ENCODE data around the gene PPP2R5D. TPM values are rescaled to one million over a fixed set of nuclear protein-coding genes. Genes with fewer than 3 reads are reported as not detected.
"Not testable (repeated sequence)": the region's sequence is repeated elsewhere in the genome, so short reads cannot be mapped to it uniquely, and the experiment has no call there.

PPP2R5D gene
- total RNA-seq, 2 donors from 2014 or later, result 25.2 to 30.2 TPM

DNA sequence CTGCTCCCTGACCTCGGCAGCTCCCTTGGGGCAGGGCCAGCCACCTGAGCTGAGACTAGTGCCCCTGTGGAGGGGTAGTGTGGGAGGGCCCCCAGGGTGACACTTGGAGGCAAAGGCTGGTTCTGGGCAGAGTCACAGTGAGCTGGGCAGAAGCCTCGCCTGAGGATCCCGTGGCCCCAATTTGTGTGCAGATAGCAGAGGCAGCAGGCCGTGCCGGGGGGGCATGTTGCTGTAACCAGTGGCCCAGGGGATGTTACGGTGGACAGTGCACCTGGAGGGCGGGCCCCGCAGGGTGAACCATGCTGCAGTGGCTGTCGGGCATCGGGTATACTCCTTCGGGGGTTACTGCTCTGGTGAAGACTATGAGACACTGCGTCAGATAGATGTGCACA, 32.6 kb downstream of the PPP2R5D start:
- no peak for ATAC-seq
- no peak for DNase-seq
- intact Hi-C loops (cut with DNase I), result loop anchor here in 1 of 2 donors (5.0 kb wide), 1 partner anchor 35 kb away; the partner anchor contains the start of gene CUL7

DNA sequence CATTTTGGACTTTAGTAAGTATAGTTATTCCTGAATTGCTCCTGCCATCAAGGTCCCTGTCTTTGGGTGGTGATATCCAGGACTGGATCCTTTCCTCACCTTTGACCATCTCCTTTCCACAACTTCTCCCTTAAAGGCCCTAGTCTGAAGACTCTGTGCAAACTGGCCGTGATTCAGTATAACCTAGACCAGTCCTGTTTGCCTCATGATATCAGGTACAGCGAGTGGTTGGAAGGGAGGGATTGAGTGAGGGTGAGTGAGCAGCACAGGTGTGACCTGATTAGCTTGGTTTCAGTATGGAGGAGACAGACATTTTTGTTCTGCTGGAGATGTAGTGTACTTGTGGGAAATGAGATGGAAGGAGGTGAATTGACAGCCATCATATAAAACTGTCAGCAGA, 34.8 kb downstream of the PPP2R5D start:
- ATAC-seq (no peak), DNase-seq (no peak)
- intact Hi-C loops (cut with DNase I), result loop anchor here in 1 of 2 donors (5.0 kb wide), 1 partner anchor 33 kb away; the partner anchor contains the start of gene CUL7

DNA sequence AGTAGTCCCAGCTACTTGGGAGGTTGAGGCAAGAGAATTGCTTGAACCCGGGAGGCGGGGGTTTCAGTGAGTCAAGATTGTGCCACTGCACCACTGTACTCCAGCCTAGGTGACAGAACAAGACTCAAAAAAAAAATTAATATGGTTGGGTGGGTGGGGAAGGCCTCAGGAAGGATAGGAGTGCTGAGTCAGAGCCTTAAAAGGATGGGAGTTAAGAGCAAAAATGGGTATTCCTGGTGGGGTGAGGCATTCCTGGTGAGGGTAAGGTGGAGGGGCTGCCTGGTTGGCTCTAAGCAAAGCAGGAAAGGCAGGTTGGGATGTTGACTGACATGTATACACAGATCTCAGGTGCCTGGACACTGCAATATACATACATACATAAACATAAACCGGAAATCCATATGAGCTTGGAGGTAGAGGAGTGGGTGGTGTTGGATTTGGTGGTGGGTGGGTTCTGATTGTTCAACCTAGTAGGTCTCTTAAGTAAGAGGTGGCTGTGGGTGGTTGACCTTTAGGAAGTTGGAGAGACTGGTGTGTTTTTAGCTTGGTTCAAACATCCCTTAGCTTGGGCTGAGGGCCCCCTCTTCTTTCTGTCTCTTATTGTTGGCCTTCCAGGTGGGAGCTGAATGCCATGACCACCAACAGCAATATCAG, 35.8 kb downstream of the PPP2R5D start:
- intact Hi-C loops (cut with DNase I), result no loop called here
- DNase-seq (no peak), ATAC-seq (no peak)

DNA sequence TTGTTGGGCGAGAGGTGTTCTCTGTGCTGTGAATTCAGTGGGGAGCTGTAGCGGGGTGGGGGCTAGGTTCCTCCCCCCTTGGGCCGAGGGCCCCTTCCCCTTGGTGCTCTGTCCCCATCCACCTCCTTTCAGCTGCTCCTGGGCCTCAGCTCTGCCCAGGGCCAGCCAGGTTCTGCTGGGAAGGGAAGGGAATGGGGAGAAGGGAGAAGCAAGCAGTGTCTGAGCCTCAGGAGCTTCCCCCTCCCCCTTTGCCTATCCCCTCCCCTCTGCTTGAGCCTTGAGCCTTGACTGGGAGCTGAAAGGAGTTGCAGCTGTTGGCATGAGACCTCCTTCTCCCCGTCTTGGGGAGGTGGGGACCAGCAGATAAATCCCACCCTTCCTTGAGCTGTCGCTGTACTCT, 36.5 kb downstream of the PPP2R5D start:
- DNase-seq, result no peak
- intact Hi-C loops (cut with DNase I), result no loop called here
- ATAC-seq, result peak in 1 of 2 donors; percentile 5

DNA sequence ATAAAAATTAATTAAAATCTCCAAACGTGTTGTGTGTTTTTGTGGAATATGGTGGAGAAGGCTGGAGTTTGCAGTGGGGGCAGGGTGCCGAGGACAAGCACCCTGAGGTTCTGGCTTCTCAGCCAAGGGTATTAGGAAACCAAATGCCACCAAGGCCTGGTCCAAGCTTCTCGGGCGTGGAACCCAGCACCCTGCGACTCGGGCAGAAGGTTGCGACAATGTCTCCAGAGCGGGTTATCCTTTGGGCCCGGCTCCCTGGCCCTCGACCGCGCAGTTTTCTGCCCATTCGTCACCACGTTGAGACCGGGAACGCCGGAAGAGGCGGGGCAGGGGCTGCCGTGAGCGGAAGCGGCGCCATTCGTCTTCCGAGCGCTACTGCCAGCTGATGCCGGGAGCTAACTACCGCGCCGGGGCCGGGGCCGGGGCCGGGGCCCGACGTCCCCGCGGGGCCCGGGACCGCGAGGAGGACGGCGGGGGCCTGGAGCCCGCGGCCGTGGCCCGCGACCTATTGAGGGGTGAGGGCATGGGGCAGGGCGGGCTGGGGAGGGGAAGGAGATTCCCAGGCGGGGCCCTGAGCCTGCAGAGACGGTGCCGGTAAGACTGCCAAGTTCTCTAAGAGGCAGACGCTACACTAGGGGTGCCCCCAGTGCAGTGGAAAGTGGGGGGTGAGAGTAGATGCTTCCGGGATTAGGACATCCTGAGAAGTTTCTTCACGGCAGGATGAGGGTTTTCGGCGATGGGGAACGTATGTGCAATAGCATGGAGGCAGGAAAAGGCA, 37.1 kb downstream of the PPP2R5D start, which contains the start of gene RRP36:
Gene RRP36, plus strand, starts transcription at position 354 of the 778 bp plus-strand sequence. Its CDS starts 32 bp downstream, at position 386.
- intact Hi-C loops (cut with DNase I), result no loop called here
- ATAC-seq (peak; percentile 91 to 92), DNase-seq (peak; percentile 91)

DNA sequence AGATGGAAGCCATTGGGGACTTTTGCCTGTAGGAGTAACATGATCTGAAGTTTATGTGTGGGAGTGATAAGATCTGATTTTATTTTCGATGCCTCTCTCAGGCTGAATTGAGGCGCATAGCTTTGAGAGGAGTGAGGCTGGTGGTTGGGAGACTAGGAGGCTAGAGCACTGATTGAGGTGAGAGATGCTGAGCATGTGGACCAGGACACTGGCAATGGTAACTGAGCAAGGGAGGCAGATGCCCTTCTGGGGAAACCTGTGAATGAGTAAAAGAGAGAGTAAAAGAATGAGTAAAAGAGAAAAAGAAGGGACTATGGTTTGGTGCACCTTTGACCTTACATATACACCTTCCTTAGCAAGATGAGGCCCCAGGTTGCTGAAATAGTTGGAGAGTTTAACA, 40.1 kb downstream of the PPP2R5D start:
- intact Hi-C loops (cut with DNase I), result no loop called here
- DNase-seq, result no peak
- ATAC-seq, result no peak

DNA sequence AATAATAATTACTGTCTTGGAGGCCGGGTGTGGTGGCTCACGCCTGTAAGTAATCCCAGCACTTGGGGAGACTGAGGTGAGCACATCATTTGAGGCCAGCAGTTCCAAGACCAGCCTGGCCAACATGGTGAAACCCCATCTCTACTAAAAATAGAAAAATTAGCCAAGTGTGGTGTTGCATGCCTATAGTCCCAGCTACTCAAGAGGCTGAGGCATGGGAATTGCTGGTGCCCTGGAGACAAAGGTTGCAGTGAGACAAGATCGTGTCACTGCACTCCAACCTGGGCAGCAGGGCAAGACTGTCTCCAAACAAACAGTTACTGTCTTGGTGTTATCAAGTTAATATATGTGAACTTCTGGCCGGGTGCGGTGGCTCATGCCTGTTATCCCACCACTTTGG, 42.0 kb downstream of the PPP2R5D start:
- DNase-seq, result no peak
- no peak for ATAC-seq
- intact Hi-C loops (cut with DNase I), result no loop called here

DNA sequence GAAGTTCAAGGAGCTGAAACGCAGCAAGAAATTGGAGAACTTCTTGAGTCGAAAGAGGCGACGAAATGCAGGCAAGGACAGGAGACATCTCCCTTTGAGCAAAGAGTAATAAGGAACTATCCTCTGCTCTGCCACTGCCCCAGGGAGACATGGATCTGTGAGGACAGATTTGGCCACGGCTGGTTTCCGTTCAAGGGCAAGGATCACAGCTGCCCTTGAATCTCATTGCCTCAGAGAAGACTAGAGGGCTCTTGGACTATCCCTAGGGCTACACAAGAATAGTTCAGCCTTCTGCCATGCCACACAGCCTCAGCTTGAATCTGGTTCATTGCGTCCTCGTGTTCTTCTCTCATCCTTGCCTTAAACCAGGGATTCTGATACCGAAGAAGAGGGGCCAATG, 44.8 kb downstream of the PPP2R5D start:
- DNase-seq (no peak), ATAC-seq (no peak)
- intact Hi-C loops (cut with DNase I), result no loop called here

DNA sequence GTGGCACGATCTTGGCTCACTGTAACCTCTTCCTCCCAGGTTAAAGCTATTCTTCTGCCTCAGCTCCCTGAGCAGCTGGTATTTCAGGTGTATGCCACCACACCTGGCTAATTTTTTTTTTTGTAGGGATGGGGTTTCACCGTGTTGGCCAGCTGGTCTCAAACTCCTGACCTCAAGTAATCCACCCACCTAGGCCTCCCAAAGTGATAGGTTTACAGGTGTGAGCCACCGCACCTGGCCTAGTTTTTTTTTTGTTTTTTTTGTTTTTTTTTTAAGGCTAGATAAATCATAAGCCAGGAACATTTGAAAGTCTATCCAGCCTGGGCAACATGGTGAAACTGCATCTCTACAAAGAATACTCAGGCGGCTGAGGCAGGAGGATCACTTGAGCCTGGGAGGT, 48.0 kb downstream of the PPP2R5D start:
- ATAC-seq (no peak), DNase-seq (no peak)
- intact Hi-C loops (cut with DNase I), result no loop called here

DNA sequence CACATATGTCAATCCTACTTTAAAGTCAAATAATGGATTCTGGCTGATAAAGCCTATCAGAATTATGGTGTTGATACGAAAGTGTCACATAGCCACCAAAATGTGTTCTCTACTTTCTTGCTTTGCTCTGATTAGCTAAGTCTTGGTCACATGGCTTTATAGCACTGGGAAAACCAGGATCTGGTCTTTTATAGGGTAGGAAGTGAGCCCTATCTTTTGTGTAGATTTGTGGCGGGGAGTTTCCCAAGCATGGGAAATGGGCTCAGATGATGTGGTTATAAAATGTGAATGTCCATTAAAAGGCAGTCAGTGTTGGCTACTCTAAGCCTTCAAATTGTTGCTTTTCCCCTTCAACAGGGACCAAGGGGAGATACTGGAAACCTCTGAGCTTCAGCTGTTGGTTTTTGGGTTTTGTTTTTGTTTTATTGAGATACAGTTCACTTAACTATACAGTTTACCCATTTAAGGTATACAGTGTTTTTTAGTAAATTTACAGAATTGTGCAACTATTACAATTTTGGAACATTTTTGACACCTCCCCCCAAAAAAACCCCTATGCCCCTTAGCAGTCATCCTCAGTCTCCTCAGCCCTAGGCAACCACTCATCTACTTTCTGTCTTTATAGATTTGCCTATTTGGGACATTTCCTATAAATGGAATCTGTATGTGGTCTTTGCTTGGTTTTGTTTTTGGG, 49.3 kb downstream of the PPP2R5D start:
- DNase-seq (no peak), ATAC-seq (no peak)
- intact Hi-C loops (cut with DNase I), result no loop called here

DNA sequence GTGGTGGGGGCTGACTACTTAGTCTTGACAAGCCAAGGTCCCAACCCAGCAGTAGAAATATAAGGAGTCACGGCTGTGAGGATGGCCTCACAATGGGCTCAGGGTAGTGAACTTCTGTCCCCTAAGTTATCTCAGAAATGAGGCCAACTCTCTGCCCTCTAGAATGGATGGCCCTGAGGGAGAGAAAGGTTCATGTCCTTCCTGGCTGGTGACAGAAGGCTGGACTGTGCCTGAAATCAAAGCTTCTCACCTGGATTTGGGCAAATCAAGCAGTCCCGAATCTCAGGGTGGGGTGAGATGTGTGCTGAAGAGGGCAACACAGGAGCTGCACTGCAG, 49.8 kb downstream of the PPP2R5D start:
- DNase-seq, result no peak
- no peak for ATAC-seq
- intact Hi-C loops (cut with DNase I), result no loop called here

DNA sequence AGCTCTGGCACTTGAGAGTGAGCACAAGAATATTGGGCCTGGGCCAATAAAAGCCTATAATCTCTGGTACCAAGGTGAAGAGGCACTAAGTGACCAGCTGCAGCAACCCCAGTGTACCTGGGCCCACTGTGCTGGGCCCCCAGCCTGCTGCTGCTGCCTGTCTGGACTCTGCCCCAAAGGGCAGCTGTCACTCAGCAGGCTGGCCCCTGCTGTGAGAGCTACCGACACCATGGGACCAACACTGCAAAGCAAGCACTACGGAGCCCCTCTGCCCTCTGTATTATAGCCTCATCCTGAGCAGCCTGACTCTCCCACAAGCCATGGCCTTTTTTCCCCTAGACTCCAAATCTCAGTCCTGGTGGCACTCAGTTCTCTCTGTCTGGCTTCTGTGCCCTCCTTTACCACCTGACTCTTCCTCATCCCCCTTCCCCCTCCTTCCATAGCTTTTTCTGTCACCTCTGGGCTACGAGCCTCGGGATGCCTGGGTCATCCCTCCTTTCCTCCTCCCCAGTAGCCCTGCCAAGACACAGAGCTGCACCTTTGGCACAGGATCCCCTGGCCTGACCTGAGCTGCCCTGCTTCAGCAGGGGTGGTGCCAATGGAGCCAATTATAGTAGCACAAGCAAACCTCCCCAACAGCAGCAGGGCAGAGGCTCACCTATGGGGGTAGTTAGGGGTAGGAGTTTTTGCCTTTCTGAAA, 51.3 kb downstream of the PPP2R5D start:
- intact Hi-C loops (cut with DNase I), result no loop called here
- ATAC-seq (peak; percentile 69 to 70), DNase-seq (no peak)

DNA sequence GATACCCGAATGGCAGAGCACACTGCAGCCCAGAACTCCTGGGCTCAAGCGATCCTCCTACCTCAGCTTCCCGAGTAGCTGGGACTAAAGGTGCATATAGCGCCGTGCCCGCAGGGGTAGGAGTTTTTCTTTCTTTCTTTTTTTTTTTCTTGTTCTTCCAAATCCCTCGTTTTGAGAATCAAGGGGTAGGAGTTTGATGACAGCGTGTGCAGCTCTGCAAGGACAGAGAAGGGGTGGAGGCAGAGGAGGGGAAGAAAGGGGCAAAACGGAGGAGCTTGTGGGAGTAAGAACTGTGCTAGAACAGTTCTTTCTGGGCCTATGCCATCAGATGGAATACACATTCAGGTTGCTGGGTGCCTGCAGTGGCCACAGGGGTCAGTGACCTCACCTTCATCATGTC, 52.3 kb downstream of the PPP2R5D start:
- intact Hi-C loops (cut with DNase I), result no loop called here
- DNase-seq (no peak), ATAC-seq (no peak)

DNA sequence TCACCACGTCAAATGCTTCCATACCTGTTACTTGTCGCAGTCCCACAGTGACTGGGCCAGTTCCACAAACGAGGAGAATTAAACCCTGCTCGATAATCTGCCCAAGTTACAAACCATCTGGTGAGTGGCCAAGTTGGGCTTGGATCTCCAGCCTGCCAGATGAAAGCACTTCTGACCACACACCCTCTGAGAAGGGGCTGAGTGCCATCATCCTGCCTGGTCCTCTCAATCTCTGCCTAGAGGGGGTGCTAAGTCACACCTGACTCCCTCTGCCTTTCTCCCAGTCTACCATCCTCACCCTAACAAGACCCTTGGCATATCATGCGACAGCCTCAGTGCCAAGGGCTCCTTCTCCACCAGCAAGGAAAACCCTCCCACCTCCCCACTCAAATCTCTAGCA, 52.8 kb downstream of the PPP2R5D start:
- ATAC-seq (peak; percentile 7 to 72), DNase-seq (no peak)
- intact Hi-C loops (cut with DNase I), result no loop called here

DNA sequence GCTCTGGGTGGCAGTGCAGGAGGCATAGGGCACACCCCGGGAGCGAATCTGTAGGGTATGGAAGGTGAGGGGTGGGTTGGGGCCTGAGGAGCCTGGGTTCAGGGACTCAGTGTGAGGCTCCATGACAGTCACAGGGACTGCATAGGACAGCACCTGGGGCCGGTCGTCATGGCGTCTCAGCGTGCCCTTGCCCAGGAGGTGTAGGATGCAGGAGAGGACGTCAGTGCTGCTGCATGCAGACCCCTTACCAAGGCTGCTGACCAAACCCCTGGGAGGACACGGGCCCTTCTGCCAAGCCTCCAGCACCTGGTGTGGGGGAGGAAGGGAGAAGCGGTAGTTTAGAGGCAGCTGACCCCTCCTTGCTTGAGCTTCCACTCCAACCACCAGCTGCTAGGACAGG, 53.3 kb downstream of the PPP2R5D start:
- ATAC-seq, result no peak
- intact Hi-C loops (cut with DNase I), result no loop called here
- no peak for DNase-seq

DNA sequence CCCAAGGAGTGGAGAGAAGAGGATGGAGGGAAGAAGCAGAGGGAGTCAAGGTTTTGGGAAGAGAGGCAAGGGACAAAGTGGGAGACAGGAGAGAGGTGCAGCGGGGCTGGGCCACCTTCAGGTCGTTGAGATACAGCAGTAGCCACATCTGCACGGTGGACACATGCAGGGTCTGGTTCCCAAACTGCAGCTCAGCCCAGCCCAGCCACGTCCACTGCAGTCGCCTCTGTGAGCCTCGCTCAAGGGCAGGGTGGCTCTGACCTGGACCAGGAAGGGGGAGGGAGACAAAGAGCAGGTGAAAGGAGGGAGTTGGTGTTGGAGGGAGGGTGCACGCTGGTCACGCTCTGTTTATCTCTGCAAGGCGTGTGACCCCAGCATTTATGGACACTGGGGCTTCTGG, 54.4 kb downstream of the PPP2R5D start:
- no peak for ATAC-seq
- DNase-seq, result no peak
- intact Hi-C loops (cut with DNase I), result no loop called here

DNA sequence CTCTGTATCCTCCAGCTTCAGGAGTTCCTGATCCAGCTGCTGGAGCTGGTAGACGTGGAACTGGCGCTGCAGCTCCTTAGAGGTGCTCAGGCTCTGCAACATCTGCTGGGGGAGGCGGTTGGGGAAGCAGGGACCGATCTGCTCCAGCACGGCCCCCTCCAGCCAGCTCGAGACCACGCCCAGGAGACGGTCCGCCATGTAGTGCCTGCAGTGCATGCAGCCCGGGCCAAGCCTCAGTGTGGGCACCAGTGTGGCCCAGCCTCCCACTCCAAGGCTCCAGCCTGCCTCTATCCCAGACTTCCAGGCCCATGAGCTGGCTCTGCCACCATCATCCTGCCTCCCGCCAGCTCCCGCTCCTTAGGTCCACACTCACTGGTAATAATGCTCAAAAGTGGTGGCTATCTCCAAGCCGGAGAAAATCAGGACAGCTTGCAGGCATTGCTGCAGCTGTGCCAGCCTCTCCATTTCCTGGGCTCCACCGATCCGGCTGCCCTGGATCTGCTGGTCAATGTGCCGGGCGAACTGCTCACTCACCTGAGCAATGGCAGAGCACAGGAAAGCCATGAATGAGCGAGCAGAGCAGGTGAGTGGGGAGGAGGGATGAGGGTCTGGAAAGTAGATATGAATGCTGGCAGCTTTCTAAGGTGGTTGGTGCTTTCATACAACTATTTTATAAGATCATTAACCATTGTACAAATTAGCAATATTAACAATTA, 56.3 kb downstream of the PPP2R5D start:
- ATAC-seq, result no peak
- intact Hi-C loops (cut with DNase I), result no loop called here

DNA sequence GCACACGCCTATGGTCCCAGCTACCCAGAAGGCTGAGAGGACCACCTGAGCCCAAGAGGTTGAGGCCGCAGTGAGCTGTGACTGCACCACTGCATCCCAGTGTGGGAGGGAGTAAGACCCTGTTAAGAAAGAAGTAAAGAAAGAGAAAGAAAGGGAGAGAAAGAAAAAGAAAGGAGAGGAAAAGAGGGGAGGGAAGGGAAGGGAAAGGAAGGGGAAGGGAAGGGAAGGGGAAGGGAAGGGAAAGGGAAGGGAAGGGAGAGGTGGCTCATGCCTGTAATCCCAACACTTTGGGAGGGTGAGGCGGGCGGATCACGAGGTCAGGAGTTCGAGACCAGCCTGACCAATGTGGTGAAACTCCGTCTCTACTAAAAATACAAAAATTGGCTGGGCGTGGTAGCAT, 57.1 kb downstream of the PPP2R5D start:
- DNase-seq, result not testable (repeated sequence)

More for the DNA sequence above, 56.3 kb downstream of the PPP2R5D start:
- DNase-seq, result no peak

DNA sequence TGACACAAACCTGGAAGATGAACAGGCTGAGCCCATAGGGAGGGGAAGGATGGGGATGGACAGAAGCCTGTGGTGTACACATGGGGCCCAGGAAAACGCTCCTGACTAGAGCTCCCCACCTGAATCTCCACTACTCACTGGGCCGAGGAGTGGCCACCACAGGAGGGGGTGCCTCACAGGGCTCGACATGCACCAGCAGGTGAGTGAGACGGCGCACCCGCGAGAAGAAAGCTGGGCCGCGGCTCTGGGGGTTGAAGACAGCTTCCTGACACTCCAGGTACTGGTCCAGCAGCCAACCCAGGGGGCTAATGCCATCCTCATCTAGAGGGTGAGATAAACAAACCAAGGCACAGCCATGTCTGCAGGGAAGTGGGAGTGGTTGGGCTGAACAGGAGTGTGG, 58.9 kb downstream of the PPP2R5D start:
- DNase-seq, result no peak
- intact Hi-C loops (cut with DNase I), result no loop called here
- ATAC-seq, result no peak

More for the DNA sequence above, 57.1 kb downstream of the PPP2R5D start:
- ATAC-seq; intact Hi-C loops (cut with DNase I): not testable (repeated sequence)

All from left cardiac atrium (tissue), 4 donors.